K562 (cell line): ENCODE data around the gene FBXW8. TPM values are rescaled to one million over a fixed set of nuclear protein-coding genes. Genes with fewer than 3 reads are reported as not detected.
A peak's percentile ranks its signal among the peaks of the same experiment; 100 is the strongest.

Source experiments
- ATAC-seq: fragments of 200-7000 bp; cut with Tn5 transposase; 3 replicates; pipeline ENCODE4 v1.9.1; 2020; ENCODE audit warnings: moderate library complexity
- BruUV-seq: library from RNA; stranded (reverse); fragments of 400-500 nt; replicated peaks from 2 replicates; lab custom pipeline; 2021; lab: Mats Ljungman, UMichigan
- CTCF ChIA-PET: fragments of 300-600 bp; formaldehyde crosslinking; extraction: SDS; loops from one replicate; lab custom pipeline; 2021; ENCODE audit warnings: low intra/inter-chr PET ratio; lab: Yijun Ruan, JAX
- POLR2A ChIA-PET: fragments of 300-600, 350-650 bp; sonication (Branson Sonifier 250); formaldehyde crosslinking; extraction: SDS; loops from one replicate; lab custom pipeline; 2021; ENCODE audit warnings: antibody characterized with exemption, inconsistent platforms; lab: Yijun Ruan, JAX
- DNase-seq, 4 experiments: peaks; one replicate each; pipeline versions ENCODE4 v3.0.0 to v3.0.0-alpha.2; 2011 to 2018; ENCODE audit warnings: low spot score in 3 of 4, mixed read lengths in 3 of 4; ENCODE audit errors: extremely low read depth in 1 of 4
- FAIRE-seq: peaks from 2 replicates; lab custom pipeline; 2011; peaks lifted over from hg19 to GRCh38; lab: Jason Lieb, UNC
- H2AFZ ChIP-seq: 2 replicates; pipeline ENCODE4 v1.6.0; 2011; ENCODE audit warnings: low read depth, low read length, control low read depth, inconsistent platforms
- H3K27ac ChIP-seq: fragments of 200-600 bp; 3 replicates; pipeline ENCODE4 v1.8.0; 2011; ENCODE audit warnings: low read depth, mild to moderate bottlenecking, control low read depth, inconsistent platforms, low read length, moderate library complexity, mixed read lengths; ENCODE audit errors: extremely low read depth
- H3K27me3 ChIP-seq, 2 experiments: fragments of 300-600 bp in 1 of 2; 2 replicates in 1 of 2; 3 replicates in 1 of 2; pipeline versions ENCODE4 v1.6.0 to v1.8.0; 2011; ENCODE audit warnings: inconsistent platforms in 2 of 2, low read length in 2 of 2, mild to moderate bottlenecking in 1 of 2, mixed read lengths in 1 of 2, moderate library complexity in 1 of 2; ENCODE audit not compliant: control insufficient read depth in 2 of 2, insufficient read depth in 2 of 2
- H3K36me3 ChIP-seq: fragments of 300-600 bp; 3 replicates; pipeline ENCODE4 v1.8.0; 2011; ENCODE audit warnings: mild to moderate bottlenecking, low read length, inconsistent platforms; ENCODE audit not compliant: control insufficient read depth, insufficient read depth
- H3K4me1 ChIP-seq, 2 experiments: fragments of 200-600 bp in 1 of 2; replicated peaks in 1 of 2; 2 replicates in 1 of 2; 3 replicates in 1 of 2; pipeline versions ENCODE4 v1.5.1 to v1.8.0; 2011; ENCODE audit warnings: inconsistent platforms in 2 of 2, low read length in 2 of 2, mild to moderate bottlenecking in 1 of 2, mixed read lengths in 1 of 2, moderate library complexity in 1 of 2; ENCODE audit not compliant: control insufficient read depth in 2 of 2, insufficient read depth in 2 of 2
- H3K4me2 ChIP-seq: 2 replicates; pipeline ENCODE4 v1.6.1; 2011; ENCODE audit warnings: low read length, control low read depth, inconsistent platforms, mixed read lengths; ENCODE audit not compliant: insufficient read depth
- H3K4me3 ChIP-seq: fragments of 200-600 bp; sonication (generic), shearing (Covaris generic); 2 replicates; pipeline ENCODE4 v1.5.1; 2016; ENCODE audit warnings: control low read depth, inconsistent platforms
- H3K79me2 ChIP-seq: fragments of 200-600 bp; 3 replicates; pipeline ENCODE4 v1.8.0; 2011; ENCODE audit warnings: low read length, inconsistent platforms; ENCODE audit not compliant: control insufficient read depth, insufficient read depth
- H3K9ac ChIP-seq, 2 experiments: 2 replicates each; pipeline versions ENCODE4 v1.6.0 to v1.6.1; 2011; ENCODE audit warnings: low read depth in 2 of 2, low read length in 2 of 2, control low read depth in 1 of 2, inconsistent platforms in 1 of 2, mild to moderate bottlenecking in 1 of 2, mixed read lengths in 1 of 2; ENCODE audit not compliant: insufficient read depth in 1 of 2
- H3K9me1 ChIP-seq: one replicate; pipeline ENCODE4 v1.6.0; 2011; ENCODE audit warnings: inconsistent platforms, mild to moderate bottlenecking, low read length, moderate library complexity; ENCODE audit not compliant: control insufficient read depth, insufficient read depth
- H3K9me3 ChIP-seq: replicated peaks from 2 replicates; pipeline ENCODE4 v1.5.1; 2011; ENCODE audit warnings: low read depth, low read length, inconsistent platforms; ENCODE audit not compliant: control insufficient read depth, insufficient read depth
- H4K20me1 ChIP-seq: replicated peaks from 2 replicates; pipeline ENCODE4 v1.6.1; 2011; ENCODE audit warnings: low read length, inconsistent platforms, mixed read lengths; ENCODE audit not compliant: control insufficient read depth, insufficient read depth
- ARNT ChIP-seq, 2 experiments: fragments of 450-650 bp; IDR thresholded peaks; 2 replicates each; pipeline ENCODE4 v1.6.1; 2016; ENCODE audit warnings: mild to moderate bottlenecking in 1 of 2
- NFIC ChIP-seq: fragments of 450-650 bp; IDR thresholded peaks from 2 replicates; pipeline ENCODE4 v1.6.1; 2017; ENCODE audit warnings: mild to moderate bottlenecking, inconsistent platforms
- ZNF282 ChIP-seq: sonication (generic); formaldehyde crosslinking; IDR thresholded peaks from 2 replicates; pipeline ENCODE4 v1.8.1; 2023; ENCODE audit warnings: missing genetic modification reagents
- ZNF830 ChIP-seq: fragments of 250-450 bp; sonication (Bioruptor Pico); IDR thresholded peaks from 2 replicates; pipeline ENCODE4 v1.5.0; 2021; ENCODE audit warnings: mild to moderate bottlenecking
- WGBS: fragments of 100-300 bp; shearing (Covaris generic); methylation state at CpG from one replicate; pipeline ENCODE4 v1.1.6; 2016; ENCODE audit warnings: low coverage, mixed read lengths; ENCODE audit not compliant: insufficient coverage; ENCODE audit errors: missing lambda C conversion rate; 5-methylcytosine and 5-hydroxymethylcytosine counted together
- in situ Hi-C: fragments of 300-500 bp; cut with MboI; formaldehyde crosslinking; loops from 4 replicates; pipeline ENCODE4 v1.15.0; 2018; ENCODE audit warnings: inconsistent platforms, mixed read lengths
- intact Hi-C: fragments of 100-400 bp; cut with micrococcal nuclease; formaldehyde crosslinking; loops from 2 replicates; pipeline ENCODE4 v1.14.2; 2022
- polyA plus RNA-seq, 8 experiments: library from polyadenylated mRNA; depleted of rRNA in 4 of 8; stranded (reverse) in 5 of 8; unstranded in 3 of 8; fragments of >200 nt; fragmentation: Nextera tagmentation in 2 of 8; fragmentation: Illumina TruSeq in 1 of 8; extraction: Ambion mirVana in 2 of 8; extraction: Trizol in 1 of 8; gene quantifications; 2 replicates each; pipeline versions ENCODE4 v1.2.1 to v1.2.3, GENCODE V29; 2011 to 2014; ENCODE audit warnings: inconsistent platforms in 1 of 8, missing spikeins in 1 of 8
- total RNA-seq, 7 experiments: library from RNA; depleted of rRNA in 6 of 7; stranded (reverse); fragments of >200 nt in 6 of 7; fragmentation: Illumina TruSeq in 2 of 7; extraction: Trizol in 2 of 7; gene quantifications; 2 replicates each; pipeline versions ENCODE4 v1.2.1 to v1.2.3, GENCODE V29; 2011 to 2021; ENCODE audit warnings: low replicate concordance in 1 of 7

FBXW8 gene
- total and polyA plus RNA-seq, 9 of the 15 experiments (the other 6 are each of a cell fraction or from before 2014, with no cell fraction given): 0.58 to 8.3 (median 4.4) TPM

- intact Hi-C loops (no loop called here), in situ Hi-C loops (loop anchor here (25.0 kb wide), 1 partner anchor 252 kb away; no protein-coding TSS in a partner anchor)
- Histone ChIP-seq H3K27me3 (no peaks in the 10 kb centered on the region), H3K9me3 (no peaks in the 10 kb centered on the region), H3K4me3 (no peak overlapping the region), H3K79me2 (no peaks in the 10 kb centered on the region), H3K27ac (no peak overlapping the region), H3K4me2 (no peak overlapping the region), H3K9ac (no peak overlapping the region), H3K4me1 (peaks cover 0 to 2% of the 10 kb centered on the region in 2 experiments; a peak in 1 of 5 replicates), H3K9me1 (no peaks in the 10 kb centered on the region), H2AFZ (no peak overlapping the region), H3K36me3 (peaks cover 15% of the 10 kb centered on the region; the same call in 1 of the 3 replicates), H4K20me1 (peaks cover 4% of the 10 kb centered on the region; the same call in 1 of the 2 replicates)
- ChIA-PET CTCF (no interaction called here), POLR2A (interaction anchor here (1.3 to 1.9 kb wide), 2 partner anchors 10 to 11 kb away, joined by 3 to 4 read pairs; no protein-coding TSS in a partner anchor)
- DNase-seq (no peak), FAIRE-seq (no peak), ATAC-seq (no peak)
- no TSS peak for BruUV-seq
- peak; percentile 27; the same call in 1 of the 2 replicates for TF ChIP-seq NFIC
- TF ChIP-seq ARNT (IDR thresholded peaks at IDR 0.05): no peak
- WGBS: 57% methylated on average over 13 of the region's 14 CpGs
These were observed 53.6 kb downstream of the FBXW8 start for GRCh38 chr12:116964054-116965050.

- H3K4me1 ChIP-seq: no peaks in the 10 kb centered on the region
These were observed 58.2 kb downstream of the FBXW8 start for GRCh38 chr12:116968986-116969385.

More at GRCh38 chr12:116968986-116969385, 58.2 kb downstream of the FBXW8 start:
- H3K27ac ChIP-seq: no peak overlapping the region
- H3K9me1 ChIP-seq: no peaks in the 10 kb centered on the region
- no peaks in the 10 kb centered on the region; the same call in 1 of the 2 replicates for H4K20me1 ChIP-seq
- 34% methylated on average over 5 of the region's 5 CpGs for WGBS
- intact Hi-C loops: no loop called here
- BruUV-seq: no TSS peak
- H2AFZ ChIP-seq: no peak overlapping the region
- no peak for FAIRE-seq
- TF ChIP-seq ZNF282 (CRISPR knock-in tag): no peak
- TF ChIP-seq ZNF830 (CRISPR knock-in tag): no peak
- TF ChIP-seq, all 486 proteins: peak for 0
- no peak overlapping the region for H3K9ac ChIP-seq
- DNase-seq (no peak), ATAC-seq (no peak)
- H3K4me3 ChIP-seq: no peak overlapping the region
- ChIA-PET POLR2A (interaction anchor here (0.5 to 1.1 kb wide), 4 partner anchors 11 to 229 kb away, joined by 3 to 4 read pairs (median 4); no protein-coding TSS in a partner anchor), CTCF (no interaction called here)
- H3K36me3 ChIP-seq: peaks cover 19% of the 10 kb centered on the region; the same call in 1 of the 3 replicates
- H3K79me2 ChIP-seq: no peaks in the 10 kb centered on the region
- no peak overlapping the region for H3K4me2 ChIP-seq
- in situ Hi-C loops: loop anchor here (25.0 kb wide), 1 partner anchor 257 kb away; no protein-coding TSS in a partner anchor
- no peaks in the 10 kb centered on the region for H3K9me3 ChIP-seq
- H3K27me3 ChIP-seq: no peaks in the 10 kb centered on the region
